Stimulated activated CD8-positive, alpha-beta memory T cell treated with anti-CD3 and anti-CD28 coated beads, Interleukin-15, amount 100 ng/mL, for 4 hours (primary cell): ENCODE data around the gene FXN.

Experiments
- DNase-seq, 2 donors: peaks; one replicate each; pipeline ENCODE4 v3.0.0-alpha.2; 2020; ENCODE audit warnings: low read depth in 2 of 2

The FXN gene

DNA sequence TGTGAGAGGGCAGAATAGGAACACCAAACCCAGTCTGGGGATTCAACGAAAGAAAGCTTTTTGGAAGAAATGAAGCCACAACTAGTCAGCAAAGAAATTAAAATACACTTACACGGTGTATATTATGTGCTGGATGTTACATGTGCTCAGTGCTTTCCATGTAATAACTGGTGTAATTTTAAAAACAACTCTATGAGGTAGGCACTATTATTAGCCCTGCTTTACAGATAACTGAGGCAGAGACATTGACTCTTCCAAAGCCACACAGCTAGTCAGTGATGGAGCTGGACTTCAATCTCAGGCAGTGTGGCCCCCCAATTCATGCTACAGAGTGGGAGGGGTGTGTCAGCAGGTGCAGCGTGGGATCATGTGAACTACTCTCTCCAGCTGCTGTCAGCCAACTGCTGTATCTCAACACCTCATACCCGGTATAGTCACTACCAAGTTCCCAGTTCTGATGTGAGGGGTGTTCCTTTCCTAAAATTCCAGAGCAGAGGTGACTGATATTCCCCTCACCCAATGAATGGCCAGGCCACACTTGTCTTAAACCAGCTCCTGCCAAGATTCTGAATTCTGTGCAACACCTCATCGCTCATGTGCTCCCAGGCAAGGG, 104.7 kb downstream of the FXN start:
- DNase-seq = no peak

DNA sequence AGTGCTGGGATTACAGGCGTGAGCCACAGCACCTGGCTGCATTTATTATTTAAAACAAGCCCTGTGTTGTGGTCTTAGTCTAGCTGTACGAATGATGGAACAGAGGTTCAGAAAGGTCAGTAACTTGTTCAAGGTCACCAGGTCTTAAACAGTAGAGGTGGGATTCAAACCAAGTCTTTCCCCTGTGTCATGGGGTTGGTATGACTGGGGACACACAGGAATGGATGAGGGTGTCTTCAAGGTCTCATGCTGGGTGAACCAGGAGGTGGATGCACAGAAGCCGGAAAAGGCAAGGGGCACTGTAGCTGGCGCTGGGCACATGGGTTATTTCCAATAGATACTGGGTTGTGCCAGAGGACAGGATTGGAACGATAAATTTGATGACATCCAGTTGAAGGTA, 106.3 kb downstream of the FXN start:
- no peak for DNase-seq

DNA sequence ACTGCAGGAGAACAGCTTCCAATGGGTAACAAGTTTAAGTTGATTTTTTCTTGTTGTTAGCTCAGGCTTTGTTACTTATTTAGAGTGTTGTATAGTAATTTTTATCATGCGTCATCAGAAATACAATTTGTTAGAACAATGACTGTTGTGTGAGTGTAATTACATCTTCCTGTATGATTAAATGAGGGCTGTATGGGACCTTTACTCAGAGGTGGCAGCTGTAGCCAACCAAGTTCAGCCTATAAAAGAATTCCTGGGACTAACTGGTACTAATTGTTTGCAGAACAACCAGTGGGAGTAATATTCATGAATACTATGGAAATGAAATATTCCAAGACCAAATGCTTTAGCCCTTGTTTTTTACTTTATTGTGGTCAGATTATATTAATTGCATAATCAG, 107.7 kb downstream of the FXN start:
- no peak for DNase-seq

DNA sequence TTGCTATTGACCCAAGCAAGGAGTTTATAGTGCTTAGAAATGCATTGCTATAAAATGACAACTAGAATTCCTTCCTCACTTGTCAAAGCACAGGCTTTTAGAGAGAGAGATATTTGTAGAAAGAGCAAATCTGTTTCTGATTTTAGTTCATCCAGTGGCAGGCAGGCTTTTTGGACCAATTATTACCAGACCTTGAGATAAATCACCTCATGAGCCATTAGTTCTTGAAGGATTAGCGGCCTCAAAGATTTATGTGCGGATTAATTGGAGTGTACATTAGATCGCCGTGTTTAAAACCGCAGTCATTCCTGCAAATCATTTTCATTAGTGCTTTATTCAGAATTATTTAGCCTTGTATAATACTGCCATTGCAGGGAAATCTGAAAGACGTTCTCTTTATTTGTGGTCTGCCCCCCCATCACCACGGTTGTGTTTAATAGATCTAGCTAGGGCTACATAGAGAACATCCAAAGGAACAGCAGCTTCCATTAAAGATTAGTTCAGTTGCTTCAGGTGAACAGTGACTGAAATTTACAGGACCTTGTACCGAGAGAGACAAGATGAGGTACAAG, 109.7 kb downstream of the FXN start:
- no peak for DNase-seq

DNA sequence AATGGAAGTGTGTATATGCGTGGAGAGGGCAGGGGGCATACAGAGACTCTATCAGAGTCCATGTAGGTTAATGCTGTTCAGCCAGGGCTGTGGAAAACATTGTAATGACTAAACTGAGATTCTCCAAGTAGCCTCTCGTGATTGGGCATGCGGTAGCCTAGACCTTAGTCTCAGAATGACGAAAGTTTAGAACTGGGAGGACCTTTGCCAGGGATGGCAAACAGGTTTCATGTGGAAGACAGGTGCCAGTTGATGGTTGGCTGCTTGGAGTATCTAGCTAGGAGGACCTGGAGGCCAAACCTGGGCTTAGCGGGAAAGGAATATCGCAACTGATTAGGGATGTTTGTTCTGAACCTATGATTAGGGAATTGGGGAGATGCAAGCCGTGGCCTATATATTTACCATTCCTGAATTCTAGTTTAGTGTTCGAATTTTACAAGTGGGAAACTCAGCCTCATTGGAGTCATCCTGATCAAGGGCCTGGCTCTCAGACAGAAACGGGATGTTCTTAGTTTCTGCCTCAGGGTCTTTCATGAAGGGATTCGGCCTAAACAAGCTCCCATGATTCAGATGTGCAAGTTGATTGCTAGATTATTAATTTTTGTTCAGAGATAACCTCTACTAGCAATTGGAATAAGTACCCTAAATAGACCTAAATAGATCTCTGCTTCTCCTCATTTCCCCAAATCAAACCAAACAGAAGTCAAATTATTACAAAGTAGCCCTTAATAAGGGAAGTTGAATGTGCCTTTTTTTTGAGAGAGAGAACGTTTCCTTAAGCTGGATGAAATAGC, 111.7 kb downstream of the FXN start:
- no peak for DNase-seq

DNA sequence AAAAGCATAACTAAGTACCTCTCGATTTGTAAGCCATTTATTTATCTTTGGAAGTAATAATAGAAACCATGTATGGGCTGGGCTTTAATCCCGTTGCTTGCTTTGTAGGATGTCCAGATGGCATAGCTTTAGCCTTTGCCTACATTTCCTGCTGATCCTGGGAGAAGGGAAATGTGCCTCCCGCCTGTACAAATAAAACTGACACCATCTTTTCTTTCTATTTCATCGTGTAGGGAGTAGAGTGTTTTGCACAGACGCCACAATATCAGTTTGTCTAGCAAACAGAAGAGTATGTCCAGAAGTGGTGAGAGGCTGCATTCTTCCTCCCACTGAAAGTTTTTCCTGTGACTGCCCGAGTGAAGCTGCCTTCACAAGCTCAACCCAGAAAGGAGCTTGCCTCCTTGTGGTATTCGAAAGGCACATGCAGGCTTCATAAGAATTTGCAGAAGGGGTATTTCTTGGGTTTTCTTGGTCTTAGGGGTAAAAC, 113.8 kb downstream of the FXN start:
- no peak for DNase-seq
